Measurements from ENCODE around the gene HNRNPC.
"Not testable (repeated sequence)": the region's sequence is repeated elsewhere in the genome, so short reads cannot be mapped to it uniquely, and the experiment has no call there.

Gene HNRNPC

GRCh38 chr14:21185491-21185890, 83.8 kb downstream of the HNRNPC start:
- no peak for DNase-seq

- DNase-seq, result no peak
Observed at GRCh38 chr14:21184254-21184653, 85.0 kb downstream of the HNRNPC start.

- no peak for DNase-seq
Observed at GRCh38 chr14:21182166-21182565, 87.1 kb downstream of the HNRNPC start.

- no peak for DNase-seq
Observed at GRCh38 chr14:21171128-21171527, 98.1 kb downstream of the HNRNPC start.

- DNase-seq, result no peak
Observed at GRCh38 chr14:21169573-21169972, 99.7 kb downstream of the HNRNPC start.

- no peak for DNase-seq
Observed at GRCh38 chr14:21168055-21168454, 101.2 kb downstream of the HNRNPC start.

GRCh38 chr14:21165670-21166069, 103.6 kb downstream of the HNRNPC start:
- not testable (repeated sequence) for DNase-seq

- DNase-seq, result not testable (repeated sequence)
Observed at GRCh38 chr14:21165002-21165605, 104.1 kb downstream of the HNRNPC start.

- no peak for DNase-seq
Observed at GRCh38 chr14:21163871-21164291, 105.4 kb downstream of the HNRNPC start.

GRCh38 chr14:21162081-21162480, 107.2 kb downstream of the HNRNPC start:
- no peak for DNase-seq

GRCh38 chr14:21160061-21160610, 109.1 kb downstream of the HNRNPC start:
- no peak for DNase-seq

Data from CD4-positive, alpha-beta T cell treated with Interleukin-10 for 1 hour (primary cell).